IMR-90 (cell line): ENCODE data around the gene GCN1. TPM values are rescaled to one million over a fixed set of nuclear protein-coding genes. Genes with fewer than 3 reads are reported as not detected.

Experiments
- ATAC-seq: fragments of 200-7000 bp; cut with Tn5 transposase; 2 replicates; pipeline ENCODE4 v1.9.1; 2020; ENCODE audit warnings: low read depth, mild to moderate bottlenecking, moderate library complexity
- BruUV-seq: library from RNA; stranded (reverse); fragments of 400-500 nt; replicated peaks from 2 replicates; lab custom pipeline; 2021; lab: Mats Ljungman, UMichigan
- CTCF ChIA-PET: fragments of 300-600 bp; formaldehyde crosslinking; extraction: SDS; loops from one replicate; lab custom pipeline; 2021; ENCODE audit warnings: antibody characterized with exemption; lab: Yijun Ruan, JAX
- POLR2A ChIA-PET: fragments of 300-600 bp; sonication (Branson Sonifier 250); formaldehyde crosslinking; loops from one replicate; lab custom pipeline; 2022; ENCODE audit warnings: antibody characterized with exemption; ENCODE audit not compliant: unreplicated experiment; lab: Charles Lee
- DNase-seq: peaks from one replicate; pipeline ENCODE4 v3.0.0; 2013
- H2AFZ ChIP-seq: replicated peaks from 2 replicates; pipeline ENCODE3; 2013; ENCODE audit warnings: low read length, mild to moderate bottlenecking; ENCODE audit not compliant: poor library complexity
- H2AK5ac ChIP-seq: 2 replicates; pipeline ENCODE4 v1.6.1; 2013; ENCODE audit warnings: low read depth, low read length, inconsistent platforms
- H2AK9ac ChIP-seq: replicated peaks from 2 replicates; pipeline ENCODE3; 2013; ENCODE audit warnings: mild to moderate bottlenecking, low read depth, low read length, moderate library complexity; ENCODE audit not compliant: poor library complexity
- H2BK120ac ChIP-seq: 2 replicates; pipeline ENCODE4 v1.6.1; 2013; ENCODE audit warnings: low read depth, low read length, inconsistent platforms
- H2BK15ac ChIP-seq: 3 replicates; pipeline ENCODE4 v1.6.1; 2013; ENCODE audit warnings: low read depth, low read length, inconsistent platforms
- H2BK20ac ChIP-seq: 2 replicates; pipeline ENCODE4 v1.6.1; 2013; ENCODE audit warnings: low read depth, mild to moderate bottlenecking, inconsistent platforms, low read length, moderate library complexity
- H2BK5ac ChIP-seq: 2 replicates; pipeline ENCODE4 v1.6.1; 2013; ENCODE audit warnings: mild to moderate bottlenecking, low read depth, low read length, inconsistent platforms; ENCODE audit not compliant: poor library complexity, severe bottlenecking
- H3K14ac ChIP-seq: replicated peaks from 2 replicates; pipeline ENCODE4 v1.6.1; 2013; ENCODE audit warnings: low read depth, low read length, inconsistent platforms
- H3K18ac ChIP-seq: 2 replicates; pipeline ENCODE4 v1.6.1; 2013; ENCODE audit warnings: low read depth, low read length, control low read depth
- H3K23ac ChIP-seq: 2 replicates; pipeline ENCODE4 v1.6.1; 2013; ENCODE audit warnings: low read depth, low read length, inconsistent platforms
- H3K27ac ChIP-seq: 2 replicates; pipeline ENCODE4 v1.5.1; 2013; ENCODE audit warnings: mild to moderate bottlenecking, control low read depth, low read length; ENCODE audit not compliant: insufficient read depth
- H3K27me3 ChIP-seq: 2 replicates; pipeline ENCODE4 v1.6.1; 2013; ENCODE audit warnings: low read length; ENCODE audit not compliant: control insufficient read depth, insufficient read depth
- H3K36me3 ChIP-seq: 2 replicates; pipeline ENCODE4 v1.6.1; 2013; ENCODE audit warnings: low read length, mixed read lengths; ENCODE audit not compliant: control insufficient read depth, insufficient read depth
- H3K4ac ChIP-seq: 2 replicates; pipeline ENCODE4 v1.6.1; 2013; ENCODE audit warnings: low read depth, low read length, inconsistent platforms
- H3K4me1 ChIP-seq: 2 replicates; pipeline ENCODE4 v1.6.1; 2013; ENCODE audit warnings: low read length, mixed read lengths; ENCODE audit not compliant: control insufficient read depth, insufficient read depth
- H3K4me2 ChIP-seq: 2 replicates; pipeline ENCODE4 v1.6.1; 2013; ENCODE audit warnings: low read depth, mild to moderate bottlenecking, control low read depth, low read length, moderate library complexity
- H3K4me3 ChIP-seq: 2 replicates; pipeline ENCODE4 v1.5.1; 2013; ENCODE audit warnings: low read depth, mild to moderate bottlenecking, control low read depth, low read length, moderate library complexity; ENCODE audit not compliant: insufficient read depth
- H3K56ac ChIP-seq: 2 replicates; pipeline ENCODE4 v1.6.1; 2013; ENCODE audit warnings: low read length, inconsistent platforms; ENCODE audit not compliant: insufficient read depth; ENCODE audit errors: extremely low read depth
- H3K79me1 ChIP-seq, 2 experiments: 2 replicates each; pipeline ENCODE4 v1.6.1; 2013; ENCODE audit warnings: low read length in 2 of 2, inconsistent platforms in 1 of 2, low read depth in 1 of 2
- H3K9ac ChIP-seq: 2 replicates; pipeline ENCODE4 v1.6.1; 2013; ENCODE audit warnings: low read depth, low read length, control low read depth
- H3K9me1 ChIP-seq: 2 replicates; pipeline ENCODE4 v1.6.1; 2013; ENCODE audit warnings: low read length, inconsistent platforms; ENCODE audit not compliant: insufficient read depth
- H3K9me3 ChIP-seq: 2 replicates; pipeline ENCODE4 v1.6.1; 2013; ENCODE audit warnings: low read length; ENCODE audit not compliant: control insufficient read depth, insufficient read depth
- H4K20me1 ChIP-seq: 2 replicates; pipeline ENCODE4 v1.6.1; 2013; ENCODE audit warnings: low read length, inconsistent platforms; ENCODE audit not compliant: insufficient read depth
- H4K5ac ChIP-seq: 2 replicates; pipeline ENCODE4 v1.6.1; 2013; ENCODE audit warnings: mild to moderate bottlenecking, low read depth, low read length, control low read depth
- H4K8ac ChIP-seq, 2 experiments: 2 replicates each; pipeline ENCODE4 v1.6.1; 2013; ENCODE audit warnings: low read depth in 2 of 2, low read length in 2 of 2, control low read depth in 1 of 2, inconsistent platforms in 1 of 2
- H4K91ac ChIP-seq: 2 replicates; pipeline ENCODE4 v1.6.1; 2013; ENCODE audit warnings: low read depth, low read length, inconsistent platforms; ENCODE audit not compliant: insufficient read depth
- BHLHE40 ChIP-seq: fragments of 150-350 bp; IDR thresholded peaks from 2 replicates; pipeline ENCODE4 v1.6.1; 2016; ENCODE audit warnings: mild to moderate bottlenecking, low read depth, low read length
- CEBPB ChIP-seq: IDR thresholded peaks from 2 replicates; pipeline ENCODE4 v1.6.1; 2012; ENCODE audit warnings: low read depth, low read length, improper control_type of control experiment
- CHD1 ChIP-seq: IDR thresholded peaks from 2 replicates; pipeline ENCODE4 v1.6.1; 2012; ENCODE audit warnings: low read depth, low read length, improper control_type of control experiment
- FOS ChIP-seq: fragments of 150-350 bp; IDR thresholded peaks from 2 replicates; pipeline ENCODE4 v1.6.1; 2016; ENCODE audit warnings: low read depth, low read length
- MAFK ChIP-seq: IDR thresholded peaks from 2 replicates; pipeline ENCODE4 v1.6.1; 2012; ENCODE audit warnings: low read depth, low read length, improper control_type of control experiment
- MXI1 ChIP-seq: IDR thresholded peaks from 2 replicates; pipeline ENCODE4 v1.6.1; 2012; ENCODE audit warnings: low read depth, mild to moderate bottlenecking, low read length, moderate library complexity, borderline replicate concordance
- NFE2L2 ChIP-seq: fragments of 150-350 bp; IDR thresholded peaks from 2 replicates; pipeline ENCODE4 v1.6.1; 2016; ENCODE audit warnings: low read depth, mild to moderate bottlenecking, low read length
- POLR2A ChIP-seq: IDR thresholded peaks from 2 replicates; pipeline ENCODE4 v1.6.1; 2012; ENCODE audit warnings: mild to moderate bottlenecking, low read depth, low read length
- RAD21 ChIP-seq: IDR thresholded peaks from 2 replicates; pipeline ENCODE4 v1.6.1; 2012; ENCODE audit warnings: low read length, improper control_type of control experiment
- RCOR1 ChIP-seq: IDR thresholded peaks from 2 replicates; pipeline ENCODE4 v1.6.1; 2012; ENCODE audit warnings: mild to moderate bottlenecking, low read length, improper control_type of control experiment; ENCODE audit not compliant: insufficient replicate concordance
- RFX5 ChIP-seq: IDR thresholded peaks from 2 replicates; pipeline ENCODE4 v1.8.0; 2012; ENCODE audit warnings: low read depth, mild to moderate bottlenecking, low read length, moderate library complexity
- WGBS, 2 experiments: methylation state at CpG; one replicate each; pipeline versions ENCODE4 v1.1.5 to v1.1.7; 2013; ENCODE audit warnings: missing lambda C conversion rate in 2 of 2; ENCODE audit not compliant: insufficient read length in 1 of 2; ENCODE audit errors: extremely low coverage in 2 of 2; 5-methylcytosine and 5-hydroxymethylcytosine counted together
- dilution Hi-C: fragments of 300-500 bp; cut with HindIII; formaldehyde crosslinking; loops from one replicate; pipeline ENCODE4 v1.14.3; 2018; ENCODE audit warnings: low sequenced_read_pairs; ENCODE audit not compliant: unreplicated experiment
- in situ Hi-C: fragments of 300-500 bp; cut with MboI; formaldehyde crosslinking; loops from 3 replicates; pipeline ENCODE4 v1.14.3; 2019; ENCODE audit warnings: low sequenced_read_pairs, inconsistent platforms, mixed read lengths
- intact Hi-C: fragments of 100-400 bp; cut with micrococcal nuclease; formaldehyde crosslinking; loops from 2 replicates; pipeline ENCODE4 v1.10.0; 2022
- polyA plus RNA-seq, 3 experiments: library from polyadenylated mRNA; depleted of rRNA; stranded (reverse); fragments of >200 nt; gene quantifications; 2 replicates each; pipeline ENCODE4 v1.2.3, GENCODE V29; 2012; ENCODE audit warnings: low replicate concordance in 1 of 3
- total RNA-seq: library from RNA; depleted of rRNA; stranded (reverse); fragments of >200 nt; gene quantifications from 2 replicates; pipeline ENCODE4 v1.2.3, GENCODE V29; 2012
- TF ChIP-seq, protein P1 (sequence below): fragments of 150-350 bp; IDR thresholded peaks from 2 replicates; pipeline ENCODE4 v1.6.1; 2016; ENCODE audit warnings: low read depth, mild to moderate bottlenecking, low read length, moderate library complexity, borderline replicate concordance
- TF ChIP-seq, protein P2 (sequence below): fragments of 150-350 bp; IDR thresholded peaks from 2 replicates; pipeline ENCODE4 v1.6.1; 2017; ENCODE audit warnings: mild to moderate bottlenecking, antibody characterized with exemption, low read length, low read depth
- TF ChIP-seq, protein P3 (sequence below): conservative IDR thresholded peaks from 2 replicates; pipeline ENCODE4 v1.5.1; 2012; ENCODE audit warnings: mild to moderate bottlenecking, low read depth, low read length, improper control_type of control experiment

GCN1 gene
- total and polyA plus RNA-seq, 2 of the 4 experiments (the other 2 are of a cell fraction) = 57.8 to 77.6 TPM

DNA sequence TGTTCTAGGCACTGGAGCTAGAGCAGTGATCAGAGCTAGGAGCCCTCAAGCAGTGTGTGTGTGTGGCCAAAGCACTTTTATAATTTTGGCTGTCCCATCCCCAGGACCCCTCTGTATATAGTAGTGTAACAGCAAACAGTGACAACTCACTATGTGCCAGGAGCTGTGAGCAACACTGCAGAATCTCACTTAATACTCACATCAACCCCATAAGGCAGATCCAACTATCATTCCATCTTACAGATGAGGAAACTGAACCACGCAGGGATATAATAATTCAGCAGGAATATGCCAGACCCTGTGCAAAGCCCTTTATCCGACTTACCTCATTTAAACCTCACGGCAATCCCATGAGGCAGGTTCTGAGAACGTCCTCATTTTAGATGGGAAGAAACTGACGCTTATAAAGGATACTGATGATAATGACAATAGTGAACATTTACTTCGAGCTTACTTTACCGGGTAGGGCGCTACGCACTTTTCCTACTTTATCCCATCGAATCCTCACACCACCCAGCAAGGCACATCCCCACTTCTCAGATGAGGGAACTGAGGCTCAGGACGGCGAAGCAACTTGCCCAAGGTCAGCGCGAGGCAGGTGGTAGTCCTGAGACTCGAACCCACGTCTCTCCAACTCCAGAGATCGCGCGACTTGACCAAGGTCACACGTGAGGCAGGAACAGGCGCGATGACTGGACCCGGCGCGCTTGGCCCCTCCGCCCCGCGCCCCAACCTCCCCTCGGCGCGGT, 78.6 kb downstream of the GCN1 start:
- Histone ChIP-seq H3K4me3 (peak overlapping the region; percentile 95), H3K18ac (peak overlapping the region; percentile 74), H3K14ac (peak overlapping the region; percentile 91), H2AFZ (peak overlapping the region; percentile 48), H3K56ac (peak overlapping the region; percentile 52; the same call in 1 of the 2 replicates), H2AK9ac (peak overlapping the region; percentile 91), H2AK5ac (peak overlapping the region; percentile 98), H3K27ac (peak overlapping the region; percentile 88), H4K91ac (peak overlapping the region; percentile 79), H3K79me1 (peaks cover 19 to 64% of the 10 kb centered on the region in 2 experiments), H3K4me2 (peak overlapping the region; percentile 95), H2BK120ac (no peak overlapping the region), H3K27me3 (no peaks in the 10 kb centered on the region), H4K8ac (peak overlapping the region; percentile 67 to 74; a peak in 3 of 4 replicates), H2BK5ac (peak overlapping the region; percentile 70), H3K9ac (peak overlapping the region; percentile 98), H3K9me3 (no peaks in the 10 kb centered on the region), H3K36me3 (peaks cover 7% of the 10 kb centered on the region; the same call in 1 of the 2 replicates), H3K9me1 (peaks cover 26% of the 10 kb centered on the region), H3K4ac (peak overlapping the region; percentile 91), H2BK20ac (no peak overlapping the region), H3K4me1 (peaks cover 15% of the 10 kb centered on the region), H3K23ac (peak overlapping the region; percentile 87; the same call in 1 of the 2 replicates), H4K5ac (peak overlapping the region; percentile 83), H4K20me1 (peaks cover 61% of the 10 kb centered on the region), H2BK15ac (no peak overlapping the region)
- dilution Hi-C loops (no loop called here), intact Hi-C loops (no loop called here), in situ Hi-C loops (loop anchor here (25.0 kb wide), 1 partner anchor 1754 kb away; the partner anchor contains the start of gene TAOK3)
- no CpG with 5 or more reads among the region's 31 CpGs for WGBS, 2 experiments
- DNase-seq (peak; percentile 26), ATAC-seq (peak; percentile 7)
- ChIA-PET CTCF (no interaction called here), POLR2A (interaction anchor here (0.6 kb wide), 1 partner anchor 225 kb away, joined by 4 read pairs; no protein-coding TSS in a partner anchor)
- TSS peak; percentile 35 for BruUV-seq
- TF ChIP-seq MAFK (no peak), NFE2L2 (no peak), CEBPB (no peak), RCOR1 (peak; percentile 53), FOS (no peak), MXI1 (no peak), BHLHE40 (peak; percentile 75), RFX5 (no peak), RAD21 (no peak), CHD1 (no peak), POLR2A (no peak)
- TF ChIP-seq, protein P1, sequence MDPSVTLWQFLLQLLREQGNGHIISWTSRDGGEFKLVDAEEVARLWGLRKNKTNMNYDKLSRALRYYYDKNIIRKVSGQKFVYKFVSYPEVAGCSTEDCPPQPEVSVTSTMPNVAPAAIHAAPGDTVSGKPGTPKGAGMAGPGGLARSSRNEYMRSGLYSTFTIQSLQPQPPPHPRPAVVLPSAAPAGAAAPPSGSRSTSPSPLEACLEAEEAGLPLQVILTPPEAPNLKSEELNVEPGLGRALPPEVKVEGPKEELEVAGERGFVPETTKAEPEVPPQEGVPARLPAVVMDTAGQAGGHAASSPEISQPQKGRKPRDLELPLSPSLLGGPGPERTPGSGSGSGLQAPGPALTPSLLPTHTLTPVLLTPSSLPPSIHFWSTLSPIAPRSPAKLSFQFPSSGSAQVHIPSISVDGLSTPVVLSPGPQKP = no peak
- TF ChIP-seq, protein P2, sequence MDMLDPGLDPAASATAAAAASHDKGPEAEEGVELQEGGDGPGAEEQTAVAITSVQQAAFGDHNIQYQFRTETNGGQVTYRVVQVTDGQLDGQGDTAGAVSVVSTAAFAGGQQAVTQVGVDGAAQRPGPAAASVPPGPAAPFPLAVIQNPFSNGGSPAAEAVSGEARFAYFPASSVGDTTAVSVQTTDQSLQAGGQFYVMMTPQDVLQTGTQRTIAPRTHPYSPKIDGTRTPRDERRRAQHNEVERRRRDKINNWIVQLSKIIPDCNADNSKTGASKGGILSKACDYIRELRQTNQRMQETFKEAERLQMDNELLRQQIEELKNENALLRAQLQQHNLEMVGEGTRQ = peak; percentile 47; the same call in 1 of the 2 replicates
- TF ChIP-seq, protein P3, sequence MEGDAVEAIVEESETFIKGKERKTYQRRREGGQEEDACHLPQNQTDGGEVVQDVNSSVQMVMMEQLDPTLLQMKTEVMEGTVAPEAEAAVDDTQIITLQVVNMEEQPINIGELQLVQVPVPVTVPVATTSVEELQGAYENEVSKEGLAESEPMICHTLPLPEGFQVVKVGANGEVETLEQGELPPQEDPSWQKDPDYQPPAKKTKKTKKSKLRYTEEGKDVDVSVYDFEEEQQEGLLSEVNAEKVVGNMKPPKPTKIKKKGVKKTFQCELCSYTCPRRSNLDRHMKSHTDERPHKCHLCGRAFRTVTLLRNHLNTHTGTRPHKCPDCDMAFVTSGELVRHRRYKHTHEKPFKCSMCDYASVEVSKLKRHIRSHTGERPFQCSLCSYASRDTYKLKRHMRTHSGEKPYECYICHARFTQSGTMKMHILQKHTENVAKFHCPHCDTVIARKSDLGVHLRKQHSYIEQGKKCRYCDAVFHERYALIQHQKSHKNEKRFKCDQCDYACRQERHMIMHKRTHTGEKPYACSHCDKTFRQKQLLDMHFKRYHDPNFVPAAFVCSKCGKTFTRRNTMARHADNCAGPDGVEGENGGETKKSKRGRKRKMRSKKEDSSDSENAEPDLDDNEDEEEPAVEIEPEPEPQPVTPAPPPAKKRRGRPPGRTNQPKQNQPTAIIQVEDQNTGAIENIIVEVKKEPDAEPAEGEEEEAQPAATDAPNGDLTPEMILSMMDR = no peak
